GM21526 (cell line): ENCODE measurements around the gene MAPK12.

Source experiments
- ATAC-seq: cut with Tn5 transposase; IDR thresholded peaks from one replicate; pipeline ENCODE4 v1.9.1; 2021; ENCODE audit warnings: moderate library complexity; ENCODE audit not compliant: unreplicated experiment, low FRiP score

MAPK12 gene

DNA sequence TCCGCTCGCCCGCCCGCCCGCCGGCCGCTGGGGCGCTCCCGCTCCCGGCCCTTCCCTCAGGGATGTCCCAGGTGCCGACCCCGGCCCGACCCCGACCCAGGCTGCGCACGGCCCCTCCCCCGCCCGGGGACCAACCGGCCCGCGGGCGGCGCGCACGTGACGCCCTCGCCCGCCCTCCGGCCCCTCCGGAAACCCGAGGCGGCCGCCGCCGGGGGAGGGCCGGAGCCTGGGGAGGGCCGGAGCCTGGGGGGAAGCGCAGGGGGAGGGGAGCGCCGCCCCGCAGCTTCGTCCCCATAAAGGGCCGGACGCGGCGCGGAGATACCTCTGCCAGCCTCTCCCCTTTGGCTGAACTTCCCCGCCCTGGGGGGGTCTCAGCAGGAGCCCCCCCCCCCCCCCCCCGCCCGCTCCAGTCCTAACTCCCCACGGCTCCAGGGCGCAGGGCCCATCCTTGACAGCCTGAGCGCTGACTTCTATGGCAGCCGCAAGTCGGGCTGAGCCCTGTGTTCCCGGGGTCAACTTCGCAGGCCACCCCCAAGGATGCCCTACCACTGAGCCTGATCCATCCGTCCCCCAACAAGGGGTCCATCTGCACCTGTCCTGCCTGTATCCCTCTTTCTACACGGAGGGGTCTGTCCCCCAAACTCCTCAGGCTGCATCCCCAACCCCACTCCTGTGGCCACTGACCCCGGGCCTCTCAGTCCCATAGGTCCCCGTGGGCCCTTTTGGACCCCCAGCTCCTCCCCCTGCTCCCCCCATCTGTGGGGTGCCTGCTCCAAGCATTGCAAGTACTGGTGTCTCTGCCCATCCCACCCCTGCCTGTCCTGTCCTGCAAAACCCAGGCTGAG, at the start of gene MAPK12:
Gene MAPK12, minus strand, starts transcription at position 69 of the 845 bp plus-strand sequence. CDS start 174 bp downstream, outside the sequence.
- no peak for ATAC-seq

GRCh38 chr22:50310949-50311444, 49.5 kb upstream of the MAPK12 start:
- ATAC-seq, result no peak

DNA sequence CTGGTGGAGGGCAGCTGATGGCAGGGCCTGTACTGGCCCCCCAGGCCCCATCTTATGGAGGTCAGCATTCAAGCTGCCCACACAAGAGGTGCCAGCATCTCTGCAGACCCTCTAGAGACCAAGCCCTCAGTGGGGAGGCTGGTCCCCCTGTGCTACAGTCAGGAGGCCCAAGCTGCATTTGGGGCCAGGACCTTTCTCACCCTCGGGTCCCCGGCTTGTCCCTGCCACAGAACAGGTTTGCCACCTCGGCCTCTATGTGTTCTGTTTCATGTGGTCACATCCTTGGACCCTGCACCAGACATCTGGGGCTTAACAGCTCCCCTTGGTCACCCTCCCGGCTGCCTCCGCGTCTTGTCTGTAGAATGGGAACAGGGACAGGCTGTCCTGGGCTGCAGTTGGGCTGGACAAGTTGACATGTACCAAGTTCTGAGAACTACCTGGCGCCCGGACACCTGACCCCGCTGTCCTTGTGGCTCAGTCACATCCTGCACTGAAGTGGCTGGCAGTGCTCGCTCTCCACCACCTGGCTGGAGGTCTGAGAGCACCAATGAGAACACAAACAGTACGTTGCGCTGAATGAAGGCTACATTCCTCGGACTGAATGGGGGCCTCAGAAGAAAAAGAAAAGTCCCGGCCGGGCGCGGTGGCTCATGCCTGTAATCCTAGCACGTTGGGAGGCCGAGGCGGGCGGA, 48.7 kb upstream of the MAPK12 start:
- ATAC-seq, result no peak

DNA sequence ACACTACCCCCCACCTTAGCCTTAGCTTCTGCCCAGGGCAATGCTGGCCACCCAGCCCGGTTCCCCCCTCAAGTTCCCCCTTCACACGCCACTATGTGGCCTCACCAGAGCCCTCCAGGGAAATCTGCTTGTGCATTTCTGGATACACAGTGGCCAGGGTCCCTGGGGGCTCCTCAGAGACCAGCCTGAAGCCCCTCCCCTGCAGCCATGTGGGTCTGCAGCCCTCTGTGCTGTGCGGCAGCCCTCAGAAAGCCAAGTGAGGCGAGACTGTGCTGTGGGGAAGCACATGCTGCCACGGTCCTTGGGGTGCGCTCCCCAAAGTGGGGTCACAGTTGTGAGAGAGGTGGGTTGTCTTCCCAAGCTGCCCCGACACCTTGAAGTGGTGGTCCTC, 48.1 kb upstream of the MAPK12 start:
- ATAC-seq, result no peak

- ATAC-seq, result no peak
These were observed 47.6 kb upstream of the MAPK12 start for GRCh38 chr22:50308986-50309600.

DNA sequence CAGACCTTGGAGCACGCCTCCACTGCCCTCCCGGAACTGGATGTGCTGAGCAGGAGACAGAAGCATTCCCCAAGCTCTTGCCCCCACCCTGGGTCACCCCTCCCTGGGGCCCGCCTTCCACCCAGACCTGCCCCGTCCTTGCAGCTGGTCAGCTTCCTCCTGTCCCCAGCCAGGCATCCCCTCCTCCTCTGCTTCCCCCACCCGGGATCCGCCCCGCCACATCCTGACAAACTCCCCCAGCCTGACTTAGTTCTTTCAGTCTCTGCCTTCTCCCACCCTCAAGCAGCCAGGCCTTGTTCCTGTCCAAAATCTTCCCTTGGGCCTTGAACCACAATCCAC, 47.1 kb upstream of the MAPK12 start:
- ATAC-seq, result no peak

DNA sequence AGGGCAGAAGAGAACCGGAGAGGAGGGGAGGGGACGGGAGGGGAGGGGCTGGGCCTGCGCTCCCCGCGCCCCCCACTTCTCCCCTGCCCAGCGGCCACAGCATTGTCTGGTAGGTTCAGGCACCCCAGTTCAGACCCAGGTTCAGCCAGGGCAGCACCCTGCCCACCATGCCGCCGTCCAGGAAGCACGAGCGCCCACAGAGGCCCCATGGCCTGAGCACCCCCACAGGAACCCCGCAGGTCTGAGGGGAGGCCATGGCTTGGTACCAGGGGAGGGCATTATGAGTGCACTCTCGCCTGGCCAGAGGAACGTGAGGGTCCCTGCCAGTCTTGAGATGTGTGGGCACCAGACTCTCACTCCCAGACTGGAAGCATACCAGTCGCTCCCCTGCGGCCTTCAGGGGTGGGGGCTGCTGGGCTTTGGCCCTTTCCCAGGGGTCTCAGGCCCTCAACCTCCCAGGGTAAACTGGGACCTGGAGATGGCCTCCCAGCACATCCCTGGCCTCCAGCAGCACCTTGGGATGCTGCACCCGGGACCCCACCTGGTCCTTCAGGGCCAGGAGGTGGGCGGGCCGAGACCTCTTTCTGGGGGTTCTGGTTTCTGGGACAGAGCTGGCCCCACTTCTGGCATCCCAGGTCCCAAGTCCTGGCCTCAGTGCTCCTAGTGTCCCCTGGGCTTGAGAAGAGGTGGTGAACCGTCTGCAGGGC, 46.6 kb upstream of the MAPK12 start:
- no peak for ATAC-seq

GRCh38 chr22:50306753-50307749, 45.6 kb upstream of the MAPK12 start, which contains the start of gene PLXNB2:
Gene PLXNB2 (minus strand): TSS chr22:50307646. CDS start chr22:50290584, 17,062 bp downstream.
- no peak for ATAC-seq

DNA sequence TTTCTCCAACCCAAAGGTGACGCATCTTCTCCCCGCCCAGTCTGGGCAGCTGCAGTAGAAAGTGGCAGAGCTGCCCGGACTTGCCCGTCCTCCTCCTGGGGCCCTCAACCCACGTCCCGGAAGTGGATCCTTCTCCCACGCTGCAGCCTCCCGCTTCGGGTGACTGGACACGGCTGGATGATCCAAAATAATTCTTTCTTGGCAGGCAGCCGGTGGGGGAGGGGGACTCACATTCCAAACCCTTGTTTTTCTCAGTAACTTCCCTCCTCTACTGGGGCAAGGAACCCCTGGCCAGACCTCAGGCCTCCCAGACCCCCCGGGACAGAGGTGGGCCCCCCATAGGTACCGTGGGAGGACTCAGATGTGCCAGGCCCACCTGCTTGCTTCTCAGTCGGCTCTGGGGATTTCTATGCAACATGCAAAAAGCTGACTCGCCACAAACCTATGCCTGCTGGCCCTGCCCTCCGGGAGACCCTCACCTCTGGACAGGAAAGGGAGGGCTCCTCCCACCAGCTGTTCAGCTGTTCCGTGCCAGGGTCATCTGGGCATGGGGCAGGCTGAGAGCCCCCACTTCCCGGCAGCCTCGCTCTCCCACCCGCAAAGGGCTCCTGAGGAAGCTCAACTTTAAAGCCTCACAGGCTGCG, 44.6 kb upstream of the MAPK12 start:
- no peak for ATAC-seq

DNA sequence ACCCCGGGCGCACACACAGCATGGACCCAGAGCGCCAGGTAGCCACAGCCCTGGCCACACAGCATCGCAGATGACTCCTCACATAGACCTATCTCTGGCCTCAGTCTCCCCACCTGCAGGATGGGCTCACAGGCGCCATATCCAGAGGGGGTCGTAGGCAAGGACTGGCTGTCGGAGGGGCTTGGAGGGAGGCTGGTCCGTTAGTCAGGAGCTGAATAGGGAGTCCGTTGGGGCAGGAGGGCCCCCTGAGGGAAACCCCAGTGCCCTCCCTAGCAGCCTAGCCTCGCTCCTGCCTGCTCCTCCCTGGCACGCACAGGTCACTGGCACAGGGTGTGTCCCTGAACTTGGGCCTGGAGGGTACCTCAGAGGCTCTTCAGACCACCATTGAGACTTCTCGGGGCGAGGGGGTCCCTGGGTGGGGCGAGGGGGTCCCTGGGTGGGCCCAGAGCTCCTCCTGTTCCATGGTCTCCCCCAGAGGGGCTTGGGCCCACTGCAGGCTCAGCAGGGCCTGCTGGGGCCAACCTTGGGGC, 44.0 kb upstream of the MAPK12 start:
- ATAC-seq, result no peak

DNA sequence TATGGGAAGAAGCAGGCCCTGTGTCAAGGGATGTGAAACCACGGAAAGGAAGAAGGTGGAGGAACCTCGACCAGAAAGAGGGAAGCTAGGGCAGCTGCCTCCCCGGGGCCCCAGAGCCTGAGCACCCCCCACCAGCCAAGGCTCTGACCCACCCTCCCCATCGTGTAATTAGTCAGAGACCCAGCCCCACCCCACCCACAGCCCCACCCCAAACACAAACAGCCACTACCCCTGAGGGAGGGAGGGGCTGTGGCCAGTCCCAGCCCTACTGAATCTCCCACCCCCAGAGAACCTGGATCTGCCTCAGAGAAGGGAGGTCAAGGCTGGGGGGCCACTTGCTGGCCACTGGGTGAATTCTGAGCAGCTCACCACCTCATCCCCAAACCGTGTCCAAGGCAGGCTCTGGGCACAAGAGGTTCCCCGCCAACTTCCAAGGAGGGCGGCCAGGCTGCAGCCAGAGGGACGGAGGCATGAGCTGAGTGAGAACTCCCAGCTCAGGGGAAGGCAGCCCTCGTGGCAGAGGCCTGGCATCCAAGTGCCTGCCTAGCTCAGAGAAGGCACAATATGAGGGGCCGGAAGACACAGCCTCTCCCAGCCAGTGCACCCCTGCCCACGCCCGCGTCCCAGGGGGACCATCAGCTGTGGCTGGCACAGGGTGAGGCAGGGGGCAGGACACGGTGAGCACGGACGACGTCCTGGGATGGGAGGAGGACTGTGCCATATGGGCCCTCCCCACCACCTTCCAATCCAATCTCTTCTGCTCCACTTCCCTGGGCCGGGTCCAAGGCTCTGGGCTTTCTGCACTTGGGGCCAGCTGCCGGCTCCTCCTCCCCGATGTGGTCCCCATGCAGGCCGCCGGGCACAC, 43.3 kb upstream of the MAPK12 start:
- ATAC-seq, result no peak

- ATAC-seq, result no peak
These were observed 42.5 kb upstream of the MAPK12 start for GRCh38 chr22:50303848-50304527.

DNA sequence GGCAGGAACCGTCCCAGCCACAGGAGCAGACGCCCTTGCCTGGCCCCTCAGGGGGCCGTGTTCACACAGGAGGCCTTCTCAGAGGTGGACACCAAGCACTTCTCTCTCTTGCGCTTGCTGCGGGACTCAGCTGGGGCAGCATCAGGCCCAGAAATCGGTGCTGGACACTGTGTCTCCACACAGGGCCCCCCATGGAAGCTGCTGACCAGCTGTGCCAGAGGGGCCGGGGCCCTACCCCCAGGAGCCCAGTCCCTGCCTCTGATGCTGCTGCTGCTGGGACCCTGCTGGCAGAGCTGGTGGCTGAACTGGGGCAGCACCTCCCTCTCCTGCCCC, 42.0 kb upstream of the MAPK12 start:
- no peak for ATAC-seq

GRCh38 chr22:50302564-50302963, 41.1 kb upstream of the MAPK12 start:
- ATAC-seq, result no peak

DNA sequence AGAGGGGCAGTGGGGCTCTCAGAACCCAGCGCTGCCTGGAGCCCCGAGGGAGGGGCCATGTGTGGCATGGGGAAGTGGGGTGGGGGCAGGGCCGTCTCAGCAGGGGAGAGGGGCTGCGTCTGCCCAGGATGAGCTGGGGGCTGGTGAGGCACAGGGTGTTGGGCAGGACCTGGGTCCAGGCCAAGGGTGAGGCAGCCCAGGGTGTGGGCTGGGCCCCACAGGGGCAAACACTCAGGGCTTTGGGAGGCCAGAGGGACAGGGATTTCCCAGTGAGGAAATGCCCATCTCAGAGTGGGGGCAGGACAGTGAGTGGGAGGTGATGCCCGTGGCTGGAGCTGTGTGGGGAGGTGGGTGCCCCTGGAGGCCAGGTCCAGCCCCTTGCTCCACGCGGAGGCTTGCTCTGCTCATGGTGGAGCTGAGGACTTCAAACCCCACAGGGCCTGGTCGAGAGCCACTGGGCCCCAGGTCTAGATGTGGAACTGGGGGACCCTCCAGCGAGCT, 40.6 kb upstream of the MAPK12 start:
- ATAC-seq, result no peak

DNA sequence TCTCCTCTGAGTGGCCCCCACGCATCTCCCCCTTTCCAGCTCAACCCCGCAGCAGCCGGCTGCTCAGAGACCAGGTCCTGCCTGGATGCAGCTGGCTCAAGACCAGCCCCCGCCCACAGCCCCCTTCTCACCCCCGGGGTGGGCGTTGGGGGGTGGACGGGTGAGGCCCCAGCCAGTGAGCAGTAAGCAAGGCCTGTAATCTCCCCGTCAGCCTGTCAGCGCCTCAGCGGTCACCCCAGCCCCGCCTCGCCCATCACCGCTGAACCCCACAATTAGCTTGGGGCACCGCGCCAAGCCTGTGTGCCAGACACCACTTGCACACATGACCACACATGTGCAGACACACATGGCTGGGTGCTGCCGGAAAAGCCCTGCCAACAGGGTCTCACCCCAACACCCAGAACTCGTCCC, 40.1 kb upstream of the MAPK12 start:
- no peak for ATAC-seq

GRCh38 chr22:50300620-50301257, 39.3 kb upstream of the MAPK12 start:
- no peak for ATAC-seq
